ENCODE results near the gene SENP2. TPM values are rescaled to one million over a fixed set of nuclear protein-coding genes. Genes with fewer than 3 reads are reported as not detected.
A peak's percentile ranks its signal among the peaks of the same experiment; 100 is the strongest.
"Not testable (repeated sequence)": the region's sequence is repeated elsewhere in the genome, so short reads cannot be mapped to it uniquely, and the experiment has no call there.

Gene SENP2
- total RNA-seq, 1 experiment from 2014 or later, result 56.9 TPM

DNA sequence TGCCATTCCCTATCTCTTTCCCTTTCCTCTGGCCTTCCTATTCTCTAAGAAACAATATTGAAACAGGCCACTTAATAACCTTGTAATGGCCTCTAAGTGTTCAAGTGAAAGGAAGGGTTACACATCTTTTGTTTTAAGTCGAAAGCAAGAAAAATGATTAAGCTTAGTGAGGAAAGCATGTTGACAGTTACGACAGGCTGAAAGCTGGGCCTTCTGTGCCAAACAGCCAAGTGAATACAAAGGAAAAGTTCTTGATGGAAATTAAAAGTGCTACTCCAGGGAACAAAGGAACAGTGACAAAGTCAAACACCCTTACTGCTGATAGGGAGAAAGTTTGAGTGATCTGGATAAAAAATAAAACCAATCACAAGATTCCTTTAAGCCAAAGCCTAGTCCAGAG lies 54.2 kb downstream of the SENP2 start (continued):
- no peak for TF ChIP-seq ZNF281 (CRISPR knock-in tag; IDR thresholded peaks at IDR 0.05)
- no peak for TF ChIP-seq PRRX2 (CRISPR knock-in tag; IDR thresholded peaks at IDR 0.05)
- TF ChIP-seq GABPB1 (CRISPR knock-in tag; IDR thresholded peaks at IDR 0.05), result no peak
- no peak for TF ChIP-seq SP1 (CRISPR knock-in tag; conservative IDR thresholded peaks at IDR 0.05)
- TF ChIP-seq ZMAT4 (CRISPR knock-in tag; IDR thresholded peaks at IDR 0.05), result no peak
- no peak for TF ChIP-seq SMAD4 (CRISPR knock-in tag; IDR thresholded peaks at IDR 0.05)
- no peak for TF ChIP-seq CREB1 (CRISPR knock-in tag; IDR thresholded peaks at IDR 0.05)
- TF ChIP-seq NR3C1 (CRISPR knock-in tag; conservative IDR thresholded peaks at IDR 0.05; ENCODE audit: low read depth), result no peak
- TF ChIP-seq, protein P1, sequence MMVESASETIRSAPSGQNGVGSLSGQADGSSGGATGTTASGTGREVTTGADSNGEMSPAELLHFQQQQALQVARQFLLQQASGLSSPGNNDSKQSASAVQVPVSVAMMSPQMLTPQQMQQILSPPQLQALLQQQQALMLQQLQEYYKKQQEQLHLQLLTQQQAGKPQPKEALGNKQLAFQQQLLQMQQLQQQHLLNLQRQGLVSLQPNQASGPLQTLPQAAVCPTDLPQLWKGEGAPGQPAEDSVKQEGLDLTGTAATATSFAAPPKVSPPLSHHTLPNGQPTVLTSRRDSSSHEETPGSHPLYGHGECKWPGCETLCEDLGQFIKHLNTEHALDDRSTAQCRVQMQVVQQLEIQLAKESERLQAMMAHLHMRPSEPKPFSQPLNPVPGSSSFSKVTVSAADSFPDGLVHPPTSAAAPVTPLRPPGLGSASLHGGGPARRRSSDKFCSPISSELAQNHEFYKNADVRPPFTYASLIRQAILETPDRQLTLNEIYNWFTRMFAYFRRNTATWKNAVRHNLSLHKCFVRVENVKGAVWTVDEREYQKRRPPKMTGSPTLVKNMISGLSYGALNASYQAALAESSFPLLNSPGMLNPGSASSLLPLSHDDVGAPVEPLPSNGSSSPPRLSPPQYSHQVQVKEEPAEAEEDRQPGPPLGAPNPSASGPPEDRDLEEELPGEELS (CRISPR knock-in tag; IDR thresholded peaks at IDR 0.05), result no peak
- no peak for TF ChIP-seq NFATC4 (CRISPR knock-in tag; IDR thresholded peaks at IDR 0.05)
- no peak for TF ChIP-seq ESRRA (CRISPR knock-in tag; IDR thresholded peaks at IDR 0.05; ENCODE audit: borderline replicate concordance)

DNA sequence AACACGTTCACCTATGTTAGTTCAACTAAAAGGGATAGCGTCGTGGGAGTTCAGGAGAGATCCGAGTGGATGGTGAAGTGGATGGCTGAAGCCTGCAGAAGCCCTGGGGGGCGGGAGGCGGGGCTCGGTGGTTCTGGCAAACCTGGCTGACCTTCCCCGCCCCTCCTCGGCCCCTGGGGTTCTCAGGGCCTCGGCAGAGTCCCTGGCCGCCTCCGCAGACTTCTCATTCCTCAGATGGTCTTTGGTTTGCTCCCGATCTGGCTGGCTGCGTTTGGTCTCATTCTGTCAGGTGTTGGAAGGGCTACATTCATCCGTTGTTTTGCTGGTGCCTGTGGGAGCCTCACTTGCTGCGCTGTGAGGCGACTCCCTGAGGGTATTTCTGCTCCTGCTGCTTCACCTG lies 59.1 kb downstream of the SENP2 start:
- H3K36me3 Mint-ChIP-seq, result peaks cover 50% of the 10 kb centered on the region
- POLR2A ChIA-PET; H3K9me3 Mint-ChIP-seq; CTCF ChIA-PET; H3K27me3 Mint-ChIP-seq (ENCODE audit: low read depth); H3K4me3 Mint-ChIP-seq: not testable (repeated sequence)
- ATAC-seq (peak; percentile 19), DNase-seq (ENCODE audit: low spot score) (peak; percentile 23)
- peak overlapping the region; percentile 64; the same call in 1 of the 2 replicates for H3K27ac Mint-ChIP-seq
- H3K4me1 Mint-ChIP-seq, result peaks cover 40% of the 10 kb centered on the region

- H3K36me3 Mint-ChIP-seq, result peaks cover 54% of the 10 kb centered on the region
- DNase-seq (ENCODE audit: low spot score) (peak; percentile 43), ATAC-seq (peak; percentile 60)
- peak overlapping the region; percentile 90 for H3K27ac Mint-ChIP-seq
- H3K4me1 Mint-ChIP-seq, result peaks cover 34% of the 10 kb centered on the region
- H3K9me3 Mint-ChIP-seq, result no peaks in the 10 kb centered on the region
- ChIA-PET CTCF (interaction anchor here (0.9 to 5.0 kb wide), 3 partner anchors 14 to 70 kb away, joined by 3 to 40 read pairs (median 4); no protein-coding TSS in a partner anchor), POLR2A (no interaction called here)
- no peaks in the 10 kb centered on the region; the same call in 1 of the 2 replicates for H3K27me3 Mint-ChIP-seq (ENCODE audit: low read depth)
- no peak overlapping the region for H3K4me3 Mint-ChIP-seq
- TF ChIP-seq JAZF1 (CRISPR knock-in tag; IDR thresholded peaks at IDR 0.05), result no peak
- TF ChIP-seq, protein P2, sequence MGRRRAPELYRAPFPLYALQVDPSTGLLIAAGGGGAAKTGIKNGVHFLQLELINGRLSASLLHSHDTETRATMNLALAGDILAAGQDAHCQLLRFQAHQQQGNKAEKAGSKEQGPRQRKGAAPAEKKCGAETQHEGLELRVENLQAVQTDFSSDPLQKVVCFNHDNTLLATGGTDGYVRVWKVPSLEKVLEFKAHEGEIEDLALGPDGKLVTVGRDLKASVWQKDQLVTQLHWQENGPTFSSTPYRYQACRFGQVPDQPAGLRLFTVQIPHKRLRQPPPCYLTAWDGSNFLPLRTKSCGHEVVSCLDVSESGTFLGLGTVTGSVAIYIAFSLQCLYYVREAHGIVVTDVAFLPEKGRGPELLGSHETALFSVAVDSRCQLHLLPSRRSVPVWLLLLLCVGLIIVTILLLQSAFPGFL (CRISPR knock-in tag; IDR thresholded peaks at IDR 0.05; ENCODE audit: borderline replicate concordance), result no peak
- no peak for TF ChIP-seq HMGA2 (CRISPR knock-in tag; IDR thresholded peaks at IDR 0.05)
- TF ChIP-seq ZNF416 (CRISPR knock-in tag; IDR thresholded peaks at IDR 0.05), result no peak
- TF ChIP-seq RELA (CRISPR knock-in tag; IDR thresholded peaks at IDR 0.05; ENCODE audit: borderline replicate concordance), result no peak
- TF ChIP-seq ZNF138 (CRISPR knock-in tag; conservative IDR thresholded peaks at IDR 0.05), result no peak
- TF ChIP-seq, protein P3, sequence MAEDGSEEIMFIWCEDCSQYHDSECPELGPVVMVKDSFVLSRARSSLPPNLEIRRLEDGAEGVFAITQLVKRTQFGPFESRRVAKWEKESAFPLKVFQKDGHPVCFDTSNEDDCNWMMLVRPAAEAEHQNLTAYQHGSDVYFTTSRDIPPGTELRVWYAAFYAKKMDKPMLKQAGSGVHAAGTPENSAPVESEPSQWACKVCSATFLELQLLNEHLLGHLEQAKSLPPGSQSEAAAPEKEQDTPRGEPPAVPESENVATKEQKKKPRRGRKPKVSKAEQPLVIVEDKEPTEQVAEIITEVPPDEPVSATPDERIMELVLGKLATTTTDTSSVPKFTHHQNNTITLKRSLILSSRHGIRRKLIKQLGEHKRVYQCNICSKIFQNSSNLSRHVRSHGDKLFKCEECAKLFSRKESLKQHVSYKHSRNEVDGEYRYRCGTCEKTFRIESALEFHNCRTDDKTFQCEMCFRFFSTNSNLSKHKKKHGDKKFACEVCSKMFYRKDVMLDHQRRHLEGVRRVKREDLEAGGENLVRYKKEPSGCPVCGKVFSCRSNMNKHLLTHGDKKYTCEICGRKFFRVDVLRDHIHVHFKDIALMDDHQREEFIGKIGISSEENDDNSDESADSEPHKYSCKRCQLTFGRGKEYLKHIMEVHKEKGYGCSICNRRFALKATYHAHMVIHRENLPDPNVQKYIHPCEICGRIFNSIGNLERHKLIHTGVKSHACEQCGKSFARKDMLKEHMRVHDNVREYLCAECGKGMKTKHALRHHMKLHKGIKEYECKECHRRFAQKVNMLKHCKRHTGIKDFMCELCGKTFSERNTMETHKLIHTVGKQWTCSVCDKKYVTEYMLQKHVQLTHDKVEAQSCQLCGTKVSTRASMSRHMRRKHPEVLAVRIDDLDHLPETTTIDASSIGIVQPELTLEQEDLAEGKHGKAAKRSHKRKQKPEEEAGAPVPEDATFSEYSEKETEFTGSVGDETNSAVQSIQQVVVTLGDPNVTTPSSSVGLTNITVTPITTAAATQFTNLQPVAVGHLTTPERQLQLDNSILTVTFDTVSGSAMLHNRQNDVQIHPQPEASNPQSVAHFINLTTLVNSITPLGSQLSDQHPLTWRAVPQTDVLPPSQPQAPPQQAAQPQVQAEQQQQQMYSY (CRISPR knock-in tag; IDR thresholded peaks at IDR 0.05), result no peak
- no peak for TF ChIP-seq ATF1 (CRISPR knock-in tag; IDR thresholded peaks at IDR 0.05)
- no peak for TF ChIP-seq GABPB1 (CRISPR knock-in tag; IDR thresholded peaks at IDR 0.05)
- TF ChIP-seq TP53 (CRISPR knock-in tag; IDR thresholded peaks at IDR 0.05), result no peak
Observed at GRCh38 chr3:185645596-185646381, 59.7 kb downstream of the SENP2 start.
